Hepatocyte (in vitro differentiated cells): ENCODE results near the gene CYB5R3. TPM values are rescaled to one million over a fixed set of nuclear protein-coding genes. Genes with fewer than 3 reads are reported as not detected.

Experiments
- DNase-seq: peaks from one replicate; pipeline ENCODE4 v3.0.0-alpha.2; 2016; ENCODE audit warnings: low spot score
- H2AFZ ChIP-seq: fragments of 200-600 bp; sonication (generic); 2 replicates; pipeline ENCODE4 v1.6.0; 2016; ENCODE audit warnings: antibody characterized with exemption, mild to moderate bottlenecking
- H3K27ac ChIP-seq: fragments of 200-600 bp; sonication (generic); 2 replicates; pipeline ENCODE4 v1.5.1; 2016; ENCODE audit warnings: mild to moderate bottlenecking
- H3K27me3 ChIP-seq: fragments of 200-600 bp; sonication (generic); 2 replicates; pipeline ENCODE4 v1.6.1; 2016
- H3K36me3 ChIP-seq: fragments of 200-600 bp; sonication (generic); replicated peaks from 2 replicates; pipeline ENCODE4 v1.5.1; 2016; ENCODE audit warnings: low read depth; ENCODE audit not compliant: insufficient read depth
- H3K4me1 ChIP-seq: fragments of 200-600 bp; sonication (generic); 2 replicates; pipeline ENCODE4 v1.5.1; 2016; ENCODE audit warnings: mild to moderate bottlenecking, moderate library complexity; ENCODE audit not compliant: insufficient read depth
- H3K4me2 ChIP-seq: fragments of 200-600 bp; sonication (generic); 2 replicates; pipeline ENCODE4 v1.6.0; 2016
- H3K4me3 ChIP-seq: fragments of 200-600 bp; sonication (generic); 2 replicates; pipeline ENCODE4 v1.5.1; 2016; ENCODE audit warnings: mild to moderate bottlenecking
- H3K79me2 ChIP-seq: fragments of 200-600 bp; sonication (generic); 2 replicates; pipeline ENCODE4 v1.6.0; 2017; ENCODE audit warnings: mild to moderate bottlenecking
- H3K9me2 ChIP-seq: fragments of 200-600 bp; sonication (generic); replicated peaks from 2 replicates; pipeline ENCODE4 v1.6.0; 2017; ENCODE audit warnings: mild to moderate bottlenecking; ENCODE audit not compliant: insufficient read depth
- H3K9me3 ChIP-seq: fragments of 200-600 bp; sonication (generic); 2 replicates; pipeline ENCODE4 v1.5.1; 2016; ENCODE audit warnings: low read depth, mild to moderate bottlenecking
- H4K20me1 ChIP-seq: fragments of 200-600 bp; sonication (generic); 2 replicates; pipeline ENCODE4 v1.6.0; 2016; ENCODE audit warnings: mild to moderate bottlenecking; ENCODE audit not compliant: insufficient read depth, poor library complexity, severe bottlenecking
- CTCF ChIP-seq: fragments of 200-600 bp; sonication (generic); IDR thresholded peaks from 2 replicates; pipeline ENCODE4 v1.5.1; 2016; ENCODE audit warnings: antibody characterized with exemption, mild to moderate bottlenecking; ENCODE audit not compliant: poor library complexity
- EZH2 ChIP-seq: fragments of 200-600 bp; sonication (generic); IDR thresholded peaks from 2 replicates; pipeline ENCODE4 v1.6.1; 2016; ENCODE audit warnings: antibody characterized with exemption, mild to moderate bottlenecking, borderline replicate concordance
- EZH2phosphoT487 ChIP-seq: fragments of 200-600 bp; sonication (generic); IDR thresholded peaks from one replicate; pipeline ENCODE4 v1.6.1; 2018; ENCODE audit warnings: antibody characterized with exemption, mild to moderate bottlenecking, low read depth, moderate library complexity; ENCODE audit not compliant: unreplicated experiment, severe bottlenecking
- WGBS: methylation state at CpG from one replicate; pipeline ENCODE4 v1.1.6; 2016; ENCODE audit warnings: low lambda C conversion rate; ENCODE audit errors: missing lambda C conversion rate; 5-methylcytosine and 5-hydroxymethylcytosine counted together
- polyA plus RNA-seq: library from polyadenylated mRNA; unstranded; fragments of >200 nt; fragmentation: Nextera tagmentation; extraction: Ambion mirVana; gene quantifications from 2 replicates; pipeline ENCODE4 v1.2.1, GENCODE V29; 2016
- total RNA-seq: library from RNA; depleted of rRNA; stranded (reverse); fragments of >200 nt; gene quantifications from 2 replicates; pipeline ENCODE4 v1.2.3, GENCODE V29; 2014

Gene CYB5R3
- total and polyA plus RNA-seq, 2 experiments from 2014 or later = 119 to 438 TPM

- no peaks in the 10 kb centered on the region for H3K9me3 ChIP-seq
- H3K4me1 ChIP-seq = no peaks in the 10 kb centered on the region
- WGBS = 77% methylated on average over 5 of the region's 5 CpGs
- H3K79me2 ChIP-seq = peaks cover 30% of the 10 kb centered on the region
- DNase-seq = no peak
- H3K27ac ChIP-seq = no peak overlapping the region
- H3K27me3 ChIP-seq = no peaks in the 10 kb centered on the region
- H3K9me2 ChIP-seq = no peaks in the 10 kb centered on the region
- H3K36me3 ChIP-seq = no peaks in the 10 kb centered on the region
- TF ChIP-seq EZH2phosphoT487 (no peak), CTCF (no peak)
- H2AFZ ChIP-seq = no peak overlapping the region
- no peak overlapping the region for H3K4me2 ChIP-seq
- H4K20me1 ChIP-seq = peaks cover 12% of the 10 kb centered on the region
- no peak overlapping the region for H3K4me3 ChIP-seq
These were observed 52.9 kb downstream of the CYB5R3 start for GRCh38 chr22:42596336-42596735.

GRCh38 chr22:42595434-42595833 lies 53.8 kb downstream of the CYB5R3 start:
- Histone ChIP-seq H3K4me3 (no peak overlapping the region), H3K4me2 (no peak overlapping the region), H3K79me2 (peaks cover 26% of the 10 kb centered on the region), H3K36me3 (no peaks in the 10 kb centered on the region), H3K4me1 (no peaks in the 10 kb centered on the region), H2AFZ (no peak overlapping the region), H3K9me3 (no peaks in the 10 kb centered on the region), H4K20me1 (peaks cover 11% of the 10 kb centered on the region), H3K9me2 (no peaks in the 10 kb centered on the region), H3K27me3 (no peaks in the 10 kb centered on the region), H3K27ac (peak overlapping the region; percentile 27)
- DNase-seq = no peak
- 47% methylated on average over 3 of the region's 3 CpGs for WGBS
- no peak for TF ChIP-seq CTCF
- TF ChIP-seq EZH2 = no peak
- TF ChIP-seq EZH2phosphoT487 = no peak

- WGBS = 98% methylated on average over 12 of the region's 12 CpGs
- Histone ChIP-seq H3K79me2 (peaks cover 5% of the 10 kb centered on the region), H3K36me3 (no peaks in the 10 kb centered on the region), H4K20me1 (peaks cover 4% of the 10 kb centered on the region), H3K4me3 (no peak overlapping the region), H3K9me3 (no peaks in the 10 kb centered on the region), H3K27me3 (no peaks in the 10 kb centered on the region), H2AFZ (no peak overlapping the region), H3K27ac (no peak overlapping the region), H3K4me1 (no peaks in the 10 kb centered on the region), H3K9me2 (no peaks in the 10 kb centered on the region), H3K4me2 (no peak overlapping the region)
- TF ChIP-seq CTCF = no peak
- no peak for TF ChIP-seq EZH2
- TF ChIP-seq EZH2phosphoT487 = no peak
- DNase-seq = no peak
These were observed 57.2 kb downstream of the CYB5R3 start for GRCh38 chr22:42591987-42592386.
